GM19397 (cell line): ENCODE measurements around the gene JAML.

ENCODE experiments used
- ATAC-seq: cut with Tn5 transposase; IDR thresholded peaks from one replicate; pipeline ENCODE4 v1.9.1; 2021; ENCODE audit warnings: mild to moderate bottlenecking, moderate library complexity; ENCODE audit not compliant: unreplicated experiment

JAML gene

GRCh38 chr11:118148856-118149255 is 76.0 kb downstream of the JAML start:
- no peak for ATAC-seq

GRCh38 chr11:118148240-118148639 is 76.6 kb downstream of the JAML start:
- ATAC-seq: no peak

DNA sequence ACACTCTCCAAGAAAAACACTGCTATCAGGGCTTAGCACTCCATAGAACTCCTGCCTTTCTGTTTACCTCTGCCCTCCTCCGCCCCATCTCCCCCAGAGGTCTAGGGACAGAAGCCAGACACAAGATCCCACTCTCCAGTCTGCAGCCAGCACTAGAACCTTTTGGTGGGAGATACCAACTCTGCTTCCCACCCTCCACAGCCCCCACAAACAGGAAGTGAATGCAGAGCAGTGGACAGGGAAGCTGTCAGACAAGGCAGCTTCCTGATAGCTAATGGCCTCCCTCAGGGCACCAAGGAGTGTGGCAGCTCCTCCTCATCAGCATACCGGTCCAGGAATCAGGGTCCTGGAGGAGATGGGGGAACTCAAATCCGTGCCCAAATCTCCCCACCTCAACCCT is 77.3 kb downstream of the JAML start:
- no peak for ATAC-seq

DNA sequence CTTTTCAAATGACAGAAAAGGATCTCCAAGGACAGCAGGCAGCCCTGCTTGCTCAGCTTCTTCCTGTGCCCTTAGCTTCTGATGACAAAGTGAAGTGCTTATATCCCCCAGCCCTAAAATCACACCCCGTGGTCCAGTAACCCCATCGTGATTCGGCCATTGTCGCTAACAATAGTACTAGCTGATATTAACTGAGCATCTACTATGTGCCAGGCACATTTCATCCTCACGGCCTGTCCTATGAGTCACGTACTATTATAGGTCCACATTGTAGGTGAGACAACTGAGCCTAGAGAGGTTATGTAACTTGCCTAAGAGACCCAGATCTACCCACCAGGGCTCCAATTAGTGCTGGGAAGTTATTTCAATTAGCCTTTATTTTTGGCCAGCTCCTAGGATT is 78.3 kb downstream of the JAML start:
- ATAC-seq: no peak

- ATAC-seq: peak; percentile 69
Observed at GRCh38 chr11:118145285-118146227, 79.3 kb downstream of the JAML start.

DNA sequence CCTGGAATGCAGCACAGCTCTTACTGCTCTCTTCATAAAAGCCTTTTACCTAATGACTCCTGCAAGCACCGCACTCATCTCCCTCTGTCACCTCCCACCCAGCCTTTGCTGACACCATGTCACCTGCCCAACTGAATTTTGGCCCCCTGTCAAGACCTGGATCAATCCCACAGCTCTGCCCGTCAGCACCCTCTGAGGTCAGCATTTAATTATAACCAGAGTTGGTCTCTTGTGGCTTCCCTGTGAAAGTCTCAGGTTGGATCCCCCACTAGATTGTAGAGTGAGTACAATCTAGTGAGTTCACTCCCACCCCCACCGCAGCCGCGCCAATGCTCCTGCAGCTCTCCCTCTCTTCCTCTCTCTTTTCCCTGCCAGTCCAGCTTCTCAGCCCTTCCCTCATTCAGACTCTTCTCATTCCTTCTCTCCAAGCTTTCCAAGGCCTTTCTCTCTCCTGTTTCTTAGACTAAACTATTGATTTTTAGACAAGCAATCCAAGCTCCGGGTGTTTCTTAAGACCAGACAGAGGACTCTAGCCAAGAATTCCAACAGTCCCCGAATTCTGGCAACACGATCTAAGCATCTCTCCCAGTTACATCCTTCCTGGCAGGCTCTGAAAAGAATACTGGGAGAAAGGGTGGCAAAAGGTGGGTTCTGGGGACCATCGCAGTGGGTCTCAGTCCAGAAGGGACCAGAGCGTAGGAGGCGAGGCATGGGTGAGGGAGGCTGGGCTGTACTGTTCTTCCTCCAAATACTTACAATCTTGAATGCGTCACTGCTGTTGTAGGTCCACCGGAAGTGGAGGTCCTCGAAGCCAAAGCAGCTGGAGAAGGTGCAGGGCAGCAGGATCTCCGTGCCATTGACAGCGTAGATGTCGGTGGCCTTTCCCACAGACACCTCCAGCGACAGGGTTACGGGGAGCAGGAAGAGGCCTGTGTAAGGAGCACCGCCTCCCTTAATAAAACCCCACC is 80.2 kb downstream of the JAML start:
- no peak for ATAC-seq
